Fibroblast of lung (primary cell): ENCODE measurements around the gene ZACN. TPM values are rescaled to one million over a fixed set of nuclear protein-coding genes. Genes with fewer than 3 reads are reported as not detected.
"Not testable (repeated sequence)": the region's sequence is repeated elsewhere in the genome, so short reads cannot be mapped to it uniquely, and the experiment has no call there.

Experiments
- DNase-seq, 2 donors: peaks; one replicate each; pipeline versions ENCODE4 v3.0.0 to v3.0.0-alpha.2; 2010; ENCODE audit warnings: low read depth in 2 of 2
- H2AFZ ChIP-seq: 2 replicates; pipeline ENCODE4 v1.5.1; 2012; ENCODE audit warnings: low read length, control low read depth, inconsistent platforms
- H3K27ac ChIP-seq: 2 replicates; pipeline ENCODE4 v1.5.1; 2011; ENCODE audit warnings: low read length, control low read depth; ENCODE audit not compliant: insufficient read depth
- H3K27me3 ChIP-seq: 2 replicates; pipeline ENCODE4 v1.5.1; 2011; ENCODE audit warnings: mild to moderate bottlenecking, low read length; ENCODE audit not compliant: control insufficient read depth, insufficient read depth
- H3K36me3 ChIP-seq: 2 replicates; pipeline ENCODE4 v1.5.1; 2011; ENCODE audit warnings: low read length; ENCODE audit not compliant: control insufficient read depth, insufficient read depth
- H3K4me1 ChIP-seq: 2 replicates; pipeline ENCODE4 v1.5.1; 2011; ENCODE audit warnings: low read length; ENCODE audit not compliant: control insufficient read depth, insufficient read depth; ENCODE audit errors: extremely low read depth
- H3K4me2 ChIP-seq: 2 replicates; pipeline ENCODE4 v1.5.1; 2011; ENCODE audit warnings: low read length, control low read depth; ENCODE audit not compliant: insufficient read depth; ENCODE audit errors: extremely low read depth
- H3K4me3 ChIP-seq, 4 experiments: fragments of 200-600 bp in 1 of 4; sonication (generic) in 1 of 4; replicated peaks in 1 of 4; 2 replicates each; pipeline ENCODE4 v1.5.1; 2011 to 2016; ENCODE audit warnings: low read length in 4 of 4, low read depth in 3 of 4, mild to moderate bottlenecking in 3 of 4, control low read depth in 2 of 4, inconsistent platforms in 1 of 4, mixed read lengths in 1 of 4; ENCODE audit not compliant: insufficient read depth in 1 of 4; ENCODE audit errors: control extremely low read depth in 1 of 4
- H3K79me2 ChIP-seq: 2 replicates; pipeline ENCODE4 v1.5.1; 2012; ENCODE audit warnings: mild to moderate bottlenecking, low read length, inconsistent platforms; ENCODE audit not compliant: control insufficient read depth, insufficient read depth
- H3K9ac ChIP-seq: 2 replicates; pipeline ENCODE4 v1.5.1; 2011; ENCODE audit warnings: mild to moderate bottlenecking, low read length, control low read depth; ENCODE audit not compliant: insufficient read depth
- H3K9me3 ChIP-seq: 2 replicates; pipeline ENCODE4 v1.5.1; 2012; ENCODE audit warnings: low read depth, low read length; ENCODE audit not compliant: control insufficient read depth, insufficient read depth
- H4K20me1 ChIP-seq: 2 replicates; pipeline ENCODE4 v1.5.1; 2011; ENCODE audit warnings: low read length; ENCODE audit not compliant: control insufficient read depth, insufficient read depth; ENCODE audit errors: extremely low read depth
- EZH2 ChIP-seq: IDR thresholded peaks from 2 replicates; pipeline ENCODE4 v1.5.1; 2012; ENCODE audit warnings: low read length, control low read depth, mild to moderate bottlenecking; ENCODE audit errors: missing control alignments
- polyA plus RNA-seq, 2 donors: library from polyadenylated mRNA; depleted of rRNA in 1 of 2; stranded (reverse) in 1 of 2; unstranded in 1 of 2; fragments of >200 nt; gene quantifications; 2 replicates each; pipeline ENCODE4 v1.2.1, GENCODE V29; 2011 to 2012; ENCODE audit warnings: missing spikeins in 1 of 2
- total RNA-seq: library from RNA; depleted of rRNA; stranded (reverse); fragments of >200 nt; gene quantifications from 2 replicates; pipeline ENCODE4 v1.2.1, GENCODE V29; 2014
- TF ChIP-seq, protein P1 (sequence below), 2 donors: IDR thresholded peaks in 1 of 2; conservative IDR thresholded peaks in 1 of 2; 1 replicate in 1 of 2; 2 replicates in 1 of 2; pipeline ENCODE4 v1.5.1; 2011 to 2012; ENCODE audit warnings: low read length in 2 of 2, control low read depth in 1 of 2, inconsistent platforms in 1 of 2, low read depth in 1 of 2, mild to moderate bottlenecking in 1 of 2

Gene ZACN
- total and polyA plus RNA-seq, 2 donors (not counting 1 experiment from before 2014, with no cell fraction given): not detected

DNA sequence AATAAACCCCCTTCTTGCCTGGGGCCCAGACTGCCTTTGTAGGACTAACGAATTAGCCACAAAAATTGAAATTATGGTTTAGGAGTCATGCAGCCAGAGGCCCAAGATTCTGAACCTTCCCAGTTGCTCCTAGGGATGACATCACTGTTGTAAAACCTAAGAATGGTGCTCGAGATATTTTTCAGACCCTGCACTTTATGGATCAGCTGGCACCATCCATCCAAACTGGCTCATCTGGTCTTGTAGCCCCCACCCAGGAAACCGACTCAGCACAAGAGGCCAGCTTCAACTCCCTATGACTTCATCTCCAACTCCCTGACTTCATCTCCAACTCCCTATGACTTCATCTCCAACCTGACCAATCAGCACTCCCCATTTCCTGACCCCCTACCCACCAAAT is 40.9 kb upstream of the ZACN start:
- Histone ChIP-seq H3K79me2 (no peaks in the 10 kb centered on the region), H3K27me3 (no peaks in the 10 kb centered on the region), H3K4me3 (no peak overlapping the region), H3K36me3 (peaks cover 10% of the 10 kb centered on the region), H3K9me3 (no peaks in the 10 kb centered on the region), H4K20me1 (no peaks in the 10 kb centered on the region), H3K27ac (no peak overlapping the region), H3K4me1 (no peaks in the 10 kb centered on the region), H3K4me2 (no peak overlapping the region), H3K9ac (no peak overlapping the region), H2AFZ (no peak overlapping the region)
- TF ChIP-seq, protein P1, sequence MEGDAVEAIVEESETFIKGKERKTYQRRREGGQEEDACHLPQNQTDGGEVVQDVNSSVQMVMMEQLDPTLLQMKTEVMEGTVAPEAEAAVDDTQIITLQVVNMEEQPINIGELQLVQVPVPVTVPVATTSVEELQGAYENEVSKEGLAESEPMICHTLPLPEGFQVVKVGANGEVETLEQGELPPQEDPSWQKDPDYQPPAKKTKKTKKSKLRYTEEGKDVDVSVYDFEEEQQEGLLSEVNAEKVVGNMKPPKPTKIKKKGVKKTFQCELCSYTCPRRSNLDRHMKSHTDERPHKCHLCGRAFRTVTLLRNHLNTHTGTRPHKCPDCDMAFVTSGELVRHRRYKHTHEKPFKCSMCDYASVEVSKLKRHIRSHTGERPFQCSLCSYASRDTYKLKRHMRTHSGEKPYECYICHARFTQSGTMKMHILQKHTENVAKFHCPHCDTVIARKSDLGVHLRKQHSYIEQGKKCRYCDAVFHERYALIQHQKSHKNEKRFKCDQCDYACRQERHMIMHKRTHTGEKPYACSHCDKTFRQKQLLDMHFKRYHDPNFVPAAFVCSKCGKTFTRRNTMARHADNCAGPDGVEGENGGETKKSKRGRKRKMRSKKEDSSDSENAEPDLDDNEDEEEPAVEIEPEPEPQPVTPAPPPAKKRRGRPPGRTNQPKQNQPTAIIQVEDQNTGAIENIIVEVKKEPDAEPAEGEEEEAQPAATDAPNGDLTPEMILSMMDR (conservative IDR thresholded peaks at IDR 0.05 in 1 of 2, IDR thresholded peaks at IDR 0.05 in 1 of 2; ENCODE audit: low read depth in 1 of 2, low read length in 2 of 2): no peak
- no peak for TF ChIP-seq EZH2
- DNase-seq: no peak

DNA sequence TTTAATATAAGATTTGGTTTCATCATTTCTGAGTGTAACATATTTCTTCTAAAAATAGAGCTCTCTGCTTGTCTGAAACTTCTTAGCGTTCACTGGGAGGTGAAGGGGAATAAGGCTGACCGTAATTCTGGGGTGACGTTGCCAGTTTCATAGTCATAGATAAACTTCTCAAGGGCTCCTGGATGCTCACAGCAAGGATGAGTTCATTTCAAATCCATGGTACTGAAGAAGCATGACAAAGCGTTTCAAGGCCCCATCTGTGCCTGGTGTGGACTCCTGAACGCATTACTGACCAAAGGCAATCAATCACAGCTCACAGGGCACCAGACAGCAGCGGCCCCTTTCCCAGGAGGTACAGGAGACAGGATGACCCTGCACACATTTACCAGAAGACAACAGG is 39.9 kb upstream of the ZACN start:
- Histone ChIP-seq H2AFZ (no peak overlapping the region), H3K79me2 (no peaks in the 10 kb centered on the region), H3K4me3 (no peak overlapping the region), H3K36me3 (peaks cover 17% of the 10 kb centered on the region), H3K4me1 (no peaks in the 10 kb centered on the region), H3K4me2 (no peak overlapping the region), H3K9ac (no peak overlapping the region), H3K9me3 (no peaks in the 10 kb centered on the region), H3K27me3 (no peaks in the 10 kb centered on the region), H3K27ac (no peak overlapping the region), H4K20me1 (no peaks in the 10 kb centered on the region)
- TF ChIP-seq, protein P1 (conservative IDR thresholded peaks at IDR 0.05 in 1 of 2, IDR thresholded peaks at IDR 0.05 in 1 of 2; ENCODE audit: low read depth in 1 of 2, low read length in 2 of 2): no peak
- TF ChIP-seq EZH2: no peak
- no peak for DNase-seq

DNA sequence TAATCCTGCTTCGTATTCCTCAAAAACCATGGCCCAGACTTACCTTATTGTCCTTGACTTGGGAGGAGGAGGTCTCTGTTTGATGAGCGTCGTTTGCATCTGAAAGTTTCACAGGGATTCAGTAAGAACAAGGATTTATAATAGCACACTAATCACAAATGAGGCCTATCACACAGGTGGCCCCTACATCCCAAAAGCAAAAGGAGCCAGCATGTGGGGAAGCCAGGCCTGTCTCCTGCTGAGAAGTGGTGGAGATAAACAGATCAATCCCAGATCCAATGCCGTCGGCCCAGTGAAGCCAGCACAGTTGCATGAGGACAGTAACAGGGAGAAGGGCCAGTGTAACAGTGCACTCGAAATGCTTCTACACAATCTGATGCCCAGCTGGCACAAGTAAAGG is 38.6 kb upstream of the ZACN start:
- Histone ChIP-seq H3K9me3 (no peaks in the 10 kb centered on the region), H3K4me2 (no peak overlapping the region), H3K4me3 (no peak overlapping the region), H3K27me3 (no peaks in the 10 kb centered on the region), H3K36me3 (peaks cover 20% of the 10 kb centered on the region), H3K79me2 (no peaks in the 10 kb centered on the region), H3K4me1 (no peaks in the 10 kb centered on the region), H4K20me1 (no peaks in the 10 kb centered on the region), H3K9ac (no peak overlapping the region), H3K27ac (no peak overlapping the region), H2AFZ (no peak overlapping the region)
- DNase-seq: no peak
- TF ChIP-seq, protein P1 (conservative IDR thresholded peaks at IDR 0.05 in 1 of 2, IDR thresholded peaks at IDR 0.05 in 1 of 2; ENCODE audit: low read depth in 1 of 2, low read length in 2 of 2): no peak
- no peak for TF ChIP-seq EZH2

DNA sequence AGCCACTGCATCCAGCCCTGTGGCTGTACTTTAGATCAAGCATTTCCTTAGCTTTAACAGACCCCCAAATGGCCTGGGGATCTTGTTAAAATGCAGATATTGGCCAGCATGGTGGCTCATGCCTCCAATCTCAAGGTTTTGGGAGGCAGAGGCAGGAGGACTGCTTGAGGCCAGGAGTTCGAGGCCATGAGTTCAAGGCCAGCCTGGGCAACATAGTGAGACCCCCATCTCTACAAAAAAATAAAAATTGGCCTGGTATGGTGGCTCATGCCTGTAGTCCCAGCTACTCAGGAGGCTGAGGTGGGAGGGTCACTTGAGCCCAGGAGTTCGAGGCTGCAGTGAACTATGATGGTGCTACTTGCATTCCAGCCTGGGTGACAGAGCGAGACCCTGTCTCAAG is 36.1 kb upstream of the ZACN start:
- DNase-seq, H3K9me3 ChIP-seq, H3K27me3 ChIP-seq, H3K4me3 ChIP-seq, H3K27ac ChIP-seq, H3K4me1 ChIP-seq, H4K20me1 ChIP-seq, H3K4me2 ChIP-seq, H3K79me2 ChIP-seq, H2AFZ ChIP-seq, H3K9ac ChIP-seq: not testable (repeated sequence)
- peaks cover 28% of the 10 kb centered on the region for H3K36me3 ChIP-seq

DNA sequence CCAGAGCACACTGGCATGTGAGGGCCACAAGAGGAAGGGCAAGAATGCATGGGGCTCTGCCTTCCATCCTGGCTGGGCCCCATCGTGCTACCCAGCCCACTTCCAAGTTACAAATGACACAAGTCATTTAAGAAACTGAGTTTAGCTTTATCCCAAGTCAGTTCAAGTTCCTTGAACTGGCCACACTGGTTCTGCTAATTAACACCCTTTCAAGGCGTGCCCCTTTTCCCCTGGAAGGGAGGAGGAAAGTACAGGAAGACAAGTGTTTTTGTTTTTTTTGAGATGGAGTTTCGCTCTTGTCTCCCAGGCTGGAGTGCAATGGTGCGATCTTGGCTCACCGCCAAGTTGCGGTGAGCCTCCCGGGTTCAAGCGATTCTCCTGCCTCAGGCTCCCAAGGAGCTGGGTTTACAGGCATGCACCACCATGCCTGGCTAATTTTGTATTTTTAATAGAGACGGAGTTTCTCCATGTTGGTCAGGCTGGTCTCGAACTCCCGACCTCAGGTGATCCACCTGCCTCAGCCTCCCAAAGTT is 34.4 kb upstream of the ZACN start:
- H2AFZ ChIP-seq, H3K4me2 ChIP-seq, H3K27me3 ChIP-seq, H3K9ac ChIP-seq, H3K79me2 ChIP-seq, H3K27ac ChIP-seq, H4K20me1 ChIP-seq, DNase-seq, H3K9me3 ChIP-seq, H3K4me3 ChIP-seq, H3K4me1 ChIP-seq: not testable (repeated sequence)
- peaks cover 30% of the 10 kb centered on the region for H3K36me3 ChIP-seq
